Spinal cord (tissue), 10 donors: Measurements from ENCODE around the gene PIK3CB. TPM values are rescaled to one million over a fixed set of nuclear protein-coding genes. Genes with fewer than 3 reads are reported as not detected.

Experiments used
- DNase-seq, 6 donors: peaks; one replicate each; pipeline versions ENCODE4 v3.0.0 to v3.0.0-alpha.2; 2013 to 2015; ENCODE audit warnings: low spot score in 6 of 6, low read depth in 4 of 6
- H3K27ac ChIP-seq: one replicate; pipeline ENCODE4 v1.5.1; 2013; ENCODE audit warnings: low read depth, low read length, control low read depth
- H3K27me3 ChIP-seq: one replicate; pipeline ENCODE4 v1.6.1; 2013; ENCODE audit warnings: low read length; ENCODE audit not compliant: control insufficient read depth, insufficient read depth
- H3K36me3 ChIP-seq: one replicate; pipeline ENCODE4 v1.6.1; 2013; ENCODE audit warnings: low read length; ENCODE audit not compliant: control insufficient read depth, insufficient read depth
- H3K4me1 ChIP-seq: one replicate; pipeline ENCODE4 v1.6.1; 2013; ENCODE audit warnings: low read length; ENCODE audit not compliant: control insufficient read depth, insufficient read depth
- H3K4me3 ChIP-seq: one replicate; pipeline ENCODE4 v1.5.1; 2013; ENCODE audit warnings: low read depth, low read length, control low read depth
- H3K9me3 ChIP-seq: one replicate; pipeline ENCODE4 v1.6.1; 2013; ENCODE audit warnings: low read length; ENCODE audit not compliant: control insufficient read depth, insufficient read depth
- WGBS: methylation state at CpG from one replicate; pipeline ENCODE4 v1.1.5; 2013; ENCODE audit warnings: missing lambda C conversion rate; ENCODE audit not compliant: insufficient coverage; 5-methylcytosine and 5-hydroxymethylcytosine counted together
- polyA plus RNA-seq, 2 donors: library from polyadenylated mRNA; unstranded; fragments of 120-200 nt; gene quantifications; one replicate each; pipeline ENCODE4 v1.2.1, GENCODE V29; 2013; ENCODE audit not compliant: insufficient read length in 2 of 2
- total RNA-seq, 2 donors: library from RNA; depleted of rRNA in 1 of 2; stranded (reverse); fragments of 120-200 nt in 1 of 2; fragments of >200 nt in 1 of 2; gene quantifications; one replicate each; pipeline versions ENCODE4 v1.2.3 to v1.2.4, GENCODE V29; 2013 to 2014
- donor health status: healthy.

The PIK3CB gene
- total and polyA plus RNA-seq, 4 donors: 23.5 to 76.6 (median 47.8) TPM

DNA sequence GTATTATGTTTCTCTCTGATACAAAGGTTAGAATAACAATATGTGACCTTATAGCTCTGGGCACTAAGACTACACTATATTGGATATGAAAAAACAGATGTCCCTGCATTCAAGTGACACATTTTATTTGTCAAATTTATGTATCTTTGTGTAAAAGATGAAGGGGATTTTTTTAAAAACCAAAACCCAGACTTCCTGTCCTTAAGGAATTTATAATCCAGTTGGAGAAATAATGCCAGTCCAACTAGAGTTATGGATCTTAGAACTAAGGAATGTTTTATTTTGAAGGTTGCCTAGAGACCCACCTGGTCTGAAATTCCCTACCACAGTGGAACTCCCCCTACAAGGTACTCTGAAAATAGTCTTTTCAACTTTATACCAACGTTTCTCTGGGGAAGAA is 33.3 kb upstream of the PIK3CB start:
- Histone ChIP-seq H3K36me3 (no peaks in the 10 kb centered on the region), H3K4me1 (peaks cover 2% of the 10 kb centered on the region), H3K9me3 (no peaks in the 10 kb centered on the region), H3K27ac (no peak overlapping the region), H3K27me3 (no peaks in the 10 kb centered on the region), H3K4me3 (no peak overlapping the region)
- DNase-seq: no peak
- no CpG with 5 or more reads among the region's 1 CpG for WGBS

DNA sequence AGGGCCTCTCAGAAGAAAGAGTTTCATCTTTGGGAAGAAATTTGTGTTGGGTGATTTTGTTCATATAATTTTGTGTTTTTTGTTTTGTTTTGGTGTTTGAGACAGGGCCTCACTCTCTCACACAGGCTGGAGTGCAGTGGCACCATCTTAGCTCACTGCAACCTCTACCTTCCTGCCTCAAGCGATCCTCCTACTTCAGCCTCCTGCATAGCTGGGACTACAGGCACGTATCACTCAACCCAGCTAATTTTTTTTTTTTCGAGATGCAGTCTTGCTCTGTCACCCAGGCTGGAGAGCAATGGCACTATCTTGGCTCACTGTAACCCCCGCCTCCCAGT is 29.0 kb upstream of the PIK3CB start:
- H3K4me3 ChIP-seq: no peak overlapping the region
- H3K9me3 ChIP-seq: no peaks in the 10 kb centered on the region
- WGBS: 90% methylated on average over 4 of the region's 4 CpGs
- H3K36me3 ChIP-seq: no peaks in the 10 kb centered on the region
- H3K27ac ChIP-seq: no peak overlapping the region
- H3K27me3 ChIP-seq: no peaks in the 10 kb centered on the region
- no peak for DNase-seq
- peaks cover 18% of the 10 kb centered on the region for H3K4me1 ChIP-seq

DNA sequence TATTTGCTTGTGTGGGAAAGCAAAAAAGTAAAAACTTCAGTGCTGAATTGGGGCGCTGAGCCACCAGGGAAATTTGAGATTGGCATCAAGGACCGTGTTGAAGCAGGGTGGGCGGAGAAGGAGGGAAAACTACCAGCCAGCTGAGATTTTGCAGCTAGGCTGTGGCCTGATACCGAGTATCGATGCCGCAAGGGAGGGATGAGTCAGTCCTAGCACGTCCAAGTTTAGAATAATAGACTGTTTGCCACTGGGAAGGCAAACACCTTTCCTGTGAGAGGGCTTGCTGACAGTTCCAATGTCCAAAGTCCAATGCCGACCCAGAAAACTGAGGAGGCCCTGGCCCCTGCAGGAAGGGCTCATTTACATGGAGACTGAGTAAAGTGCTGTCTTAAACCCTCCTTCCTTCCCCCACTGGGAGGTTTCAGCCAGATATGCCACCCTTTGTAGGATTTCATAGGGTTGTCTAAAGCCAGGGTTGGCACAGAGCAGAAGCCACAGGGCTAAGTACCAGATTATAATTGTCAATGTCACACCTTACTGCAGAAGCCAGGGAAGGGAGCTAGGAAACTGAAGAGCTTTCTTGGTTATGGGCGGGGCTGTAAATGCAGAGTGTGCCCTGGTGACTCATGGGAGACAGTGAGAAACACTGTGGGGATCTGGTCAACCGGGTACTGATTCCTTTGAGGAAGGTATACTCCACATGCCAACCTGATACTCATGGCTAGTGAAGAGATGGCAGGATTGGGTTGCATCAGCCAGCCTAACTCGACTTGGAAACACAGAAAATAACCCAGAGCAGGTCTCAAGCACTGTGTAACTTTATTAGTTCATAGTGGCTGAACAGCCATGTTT is 28.4 kb upstream of the PIK3CB start:
- Histone ChIP-seq H3K4me1 (peaks cover 18% of the 10 kb centered on the region), H3K4me3 (no peak overlapping the region), H3K36me3 (no peaks in the 10 kb centered on the region), H3K9me3 (no peaks in the 10 kb centered on the region), H3K27ac (peak overlapping the region; percentile 33), H3K27me3 (no peaks in the 10 kb centered on the region)
- DNase-seq: no peak
- 46% methylated on average over 10 of the region's 11 CpGs for WGBS

- WGBS: 69% methylated on average over 1 of the region's 4 CpGs
- DNase-seq: no peak
- H3K27ac ChIP-seq: peak overlapping the region; percentile 33
- no peaks in the 10 kb centered on the region for H3K27me3 ChIP-seq
- H3K9me3 ChIP-seq: no peaks in the 10 kb centered on the region
- H3K4me3 ChIP-seq: no peak overlapping the region
- peaks cover 18% of the 10 kb centered on the region for H3K4me1 ChIP-seq
- no peaks in the 10 kb centered on the region for H3K36me3 ChIP-seq
These were observed 27.8 kb upstream of the PIK3CB start for GRCh38 chr3:138862531-138862923.

DNA sequence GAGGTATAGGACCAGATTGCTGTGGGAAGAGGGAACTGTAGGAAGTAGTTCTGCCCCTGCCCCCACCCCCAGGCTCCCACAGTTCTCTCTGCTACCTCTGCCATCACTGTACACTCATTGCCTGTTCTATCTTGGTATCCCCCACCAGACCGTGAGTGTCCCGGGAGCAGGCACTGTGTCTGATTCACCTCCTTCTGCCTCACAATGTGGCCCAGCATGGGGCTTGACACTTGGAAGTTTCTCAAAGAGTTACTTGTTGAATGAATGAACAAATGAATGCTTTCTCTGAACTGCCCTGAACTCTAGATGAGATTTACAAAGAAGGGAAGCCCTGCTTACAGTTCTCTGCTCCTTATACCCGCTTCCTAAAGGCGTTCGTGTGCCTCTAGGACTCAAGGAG is 27.1 kb upstream of the PIK3CB start:
- WGBS: 15% methylated on average over 3 of the region's 5 CpGs
- no peak overlapping the region for H3K4me3 ChIP-seq
- H3K27ac ChIP-seq: no peak overlapping the region
- no peaks in the 10 kb centered on the region for H3K9me3 ChIP-seq
- DNase-seq: peak in 4 of 6 donors; percentile 17 to 73 (median 43)
- peaks cover 18% of the 10 kb centered on the region for H3K4me1 ChIP-seq
- H3K27me3 ChIP-seq: no peaks in the 10 kb centered on the region
- no peaks in the 10 kb centered on the region for H3K36me3 ChIP-seq

GRCh38 chr3:138856799-138857198 is 22.1 kb upstream of the PIK3CB start:
- no peaks in the 10 kb centered on the region for H3K9me3 ChIP-seq
- no peak for DNase-seq
- WGBS: no CpG with 5 or more reads among the region's 3 CpGs
- no peak overlapping the region for H3K4me3 ChIP-seq
- no peaks in the 10 kb centered on the region for H3K36me3 ChIP-seq
- peaks cover 6% of the 10 kb centered on the region for H3K4me1 ChIP-seq
- no peak overlapping the region for H3K27ac ChIP-seq
- no peaks in the 10 kb centered on the region for H3K27me3 ChIP-seq

DNA sequence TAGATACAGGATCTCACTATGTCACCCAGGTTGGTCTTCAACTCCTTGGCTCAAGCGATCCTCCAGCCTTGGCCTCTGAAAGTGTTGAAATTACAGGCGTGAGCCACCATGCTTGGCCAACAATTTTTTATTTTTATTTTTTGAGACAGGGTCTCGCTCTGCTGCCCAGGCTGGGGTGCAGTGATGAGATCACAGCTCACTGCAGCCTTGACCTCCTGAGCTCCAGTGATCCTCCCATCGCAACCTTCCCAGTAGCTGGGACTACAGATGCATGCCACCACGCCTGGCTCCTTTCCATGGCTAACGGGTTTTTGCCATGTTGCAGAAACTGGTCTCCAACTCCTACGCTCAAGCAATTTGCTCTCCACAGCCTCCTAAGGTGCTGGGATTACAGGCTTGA is 20.2 kb upstream of the PIK3CB start:
- Histone ChIP-seq H3K4me1 (no peaks in the 10 kb centered on the region), H3K9me3 (no peaks in the 10 kb centered on the region), H3K27ac (no peak overlapping the region), H3K27me3 (no peaks in the 10 kb centered on the region), H3K4me3 (no peak overlapping the region), H3K36me3 (no peaks in the 10 kb centered on the region)
- no peak for DNase-seq
- WGBS: 97% methylated on average over 6 of the region's 7 CpGs

DNA sequence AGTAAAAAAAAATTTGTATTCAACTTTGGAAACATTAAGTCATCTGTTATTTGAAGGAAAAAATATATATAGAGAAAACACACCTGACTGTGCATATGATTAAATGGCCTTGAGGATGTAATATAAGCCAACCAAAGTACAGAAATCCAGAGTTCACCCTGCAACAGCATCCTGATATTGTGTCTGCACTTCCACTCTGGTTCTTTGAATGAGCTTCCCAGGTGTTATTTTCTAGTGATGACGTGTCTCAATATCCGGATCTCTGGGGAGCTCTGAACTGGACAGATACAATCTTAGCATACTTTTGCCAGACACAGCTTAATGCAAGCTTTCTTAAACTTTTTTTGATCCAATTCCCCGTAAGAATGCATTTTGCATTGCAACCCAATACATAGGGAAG is 19.5 kb upstream of the PIK3CB start:
- H3K36me3 ChIP-seq: no peaks in the 10 kb centered on the region
- WGBS: 67% methylated on average over 1 of the region's 3 CpGs
- no peaks in the 10 kb centered on the region for H3K4me1 ChIP-seq
- no peak overlapping the region for H3K27ac ChIP-seq
- no peak for DNase-seq
- no peaks in the 10 kb centered on the region for H3K27me3 ChIP-seq
- H3K9me3 ChIP-seq: no peaks in the 10 kb centered on the region
- no peak overlapping the region for H3K4me3 ChIP-seq

GRCh38 chr3:138850151-138850550 is 15.4 kb upstream of the PIK3CB start:
- peak in 1 of 6 donors; percentile 21 for DNase-seq
- H3K27ac ChIP-seq: no peak overlapping the region
- no peaks in the 10 kb centered on the region for H3K36me3 ChIP-seq
- no peaks in the 10 kb centered on the region for H3K27me3 ChIP-seq
- no peak overlapping the region for H3K4me3 ChIP-seq
- WGBS: 33% methylated on average over 2 of the region's 3 CpGs
- peaks cover 3% of the 10 kb centered on the region for H3K4me1 ChIP-seq
- H3K9me3 ChIP-seq: no peaks in the 10 kb centered on the region

GRCh38 chr3:138849222-138849940 is 14.7 kb upstream of the PIK3CB start:
- Histone ChIP-seq H3K9me3 (no peaks in the 10 kb centered on the region), H3K4me1 (peaks cover 5% of the 10 kb centered on the region), H3K36me3 (no peaks in the 10 kb centered on the region), H3K4me3 (no peak overlapping the region), H3K27ac (no peak overlapping the region), H3K27me3 (no peaks in the 10 kb centered on the region)
- 57% methylated on average over 2 of the region's 2 CpGs for WGBS
- no peak for DNase-seq
